Measurements from ENCODE around the gene ISOC1.

ISOC1 gene

GRCh38 chr5:129096382-129096991 is 1.9 kb downstream of the ISOC1 start:
- DNase-seq = no peak

DNA sequence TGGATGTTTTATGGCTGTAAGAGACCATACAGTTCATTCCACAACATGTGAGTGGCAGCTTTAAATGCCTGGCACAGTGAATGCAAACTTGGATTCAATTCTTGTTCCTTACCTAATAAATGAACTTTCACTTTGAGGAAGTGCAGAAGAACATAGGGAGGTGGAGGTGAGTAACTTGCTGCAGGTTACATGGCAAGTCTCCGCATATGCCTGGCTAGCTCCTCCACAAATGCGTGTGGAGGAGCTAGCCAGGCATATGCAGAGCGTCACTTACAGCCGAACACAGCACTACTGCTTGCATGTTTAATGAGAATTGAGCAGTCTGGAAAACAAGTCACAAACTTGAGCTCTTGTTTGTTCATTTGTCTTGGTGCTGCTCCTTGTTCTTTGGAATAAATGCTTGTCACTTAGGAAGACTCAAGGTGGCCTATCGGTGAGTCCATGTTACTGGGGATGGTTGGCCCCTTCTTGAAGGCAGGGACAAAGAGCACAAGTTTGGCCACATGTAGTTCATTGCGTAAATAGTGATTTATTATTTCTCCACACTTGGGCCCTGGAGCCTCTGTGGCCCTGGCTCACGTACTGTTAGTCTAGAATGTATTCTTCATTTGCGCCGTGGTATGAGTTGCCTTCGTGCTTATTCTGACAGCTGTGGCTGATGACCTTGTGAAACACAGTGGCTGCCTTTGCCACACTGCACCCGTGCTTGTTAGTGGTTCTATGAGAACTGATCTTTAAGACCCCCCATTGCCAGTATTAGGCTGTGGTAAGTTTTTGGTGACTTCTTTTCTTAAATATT is 3.1 kb downstream of the ISOC1 start:
- no peak for DNase-seq

DNA sequence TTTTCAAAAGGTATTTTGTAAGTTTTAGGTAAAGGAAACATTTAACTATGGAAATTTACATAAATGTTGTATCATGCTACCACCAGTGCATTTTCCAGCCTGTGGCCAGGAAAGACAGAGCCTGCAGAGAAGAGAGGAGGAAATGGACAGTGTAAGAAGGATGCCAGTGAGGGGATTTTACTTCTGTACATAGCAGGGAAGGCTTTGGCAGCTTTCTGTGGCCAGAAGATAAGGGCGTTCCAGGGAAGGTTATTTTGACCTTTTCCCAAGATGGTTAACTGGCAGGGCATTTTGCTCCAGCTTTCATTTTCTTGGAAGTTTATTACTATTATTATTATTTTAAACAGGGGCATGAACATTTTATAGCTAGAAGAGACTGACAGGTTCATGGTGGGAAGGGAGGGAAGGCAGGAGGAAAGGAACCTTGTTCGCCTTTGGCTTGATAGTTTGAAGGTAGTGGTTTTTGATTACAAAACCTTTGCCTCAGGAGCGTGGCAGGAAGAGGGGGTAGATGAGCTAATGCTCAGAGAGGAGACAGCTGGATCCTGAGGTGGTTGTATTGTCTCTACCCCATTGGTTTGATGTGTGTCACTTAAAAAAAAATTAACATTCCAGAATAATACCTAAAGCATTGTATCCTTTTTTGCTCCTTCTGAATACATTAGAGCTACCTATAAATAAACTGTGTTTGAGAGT is 4.1 kb downstream of the ISOC1 start:
- DNase-seq = no peak

DNA sequence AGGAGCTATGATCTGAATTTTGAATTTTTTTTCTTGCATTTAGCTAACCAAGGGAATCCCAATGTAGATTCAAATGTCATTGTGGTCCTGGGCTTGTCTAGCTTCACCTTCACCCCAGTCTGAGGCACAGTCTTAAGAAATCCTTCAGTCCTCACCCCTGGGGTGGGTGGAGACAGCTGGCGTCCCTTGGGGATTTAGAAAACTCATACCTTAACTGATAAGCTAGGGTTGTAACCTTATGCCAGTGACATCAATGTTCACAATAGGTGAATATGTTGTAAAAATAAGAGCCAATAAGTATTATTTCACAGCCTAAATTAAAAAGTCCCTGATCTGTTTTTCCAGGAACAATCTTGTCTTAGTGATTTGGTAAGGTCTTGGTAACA is 4.6 kb downstream of the ISOC1 start:
- DNase-seq = no peak

GRCh38 chr5:129101794-129102193 is 7.2 kb downstream of the ISOC1 start:
- no peak for DNase-seq

DNA sequence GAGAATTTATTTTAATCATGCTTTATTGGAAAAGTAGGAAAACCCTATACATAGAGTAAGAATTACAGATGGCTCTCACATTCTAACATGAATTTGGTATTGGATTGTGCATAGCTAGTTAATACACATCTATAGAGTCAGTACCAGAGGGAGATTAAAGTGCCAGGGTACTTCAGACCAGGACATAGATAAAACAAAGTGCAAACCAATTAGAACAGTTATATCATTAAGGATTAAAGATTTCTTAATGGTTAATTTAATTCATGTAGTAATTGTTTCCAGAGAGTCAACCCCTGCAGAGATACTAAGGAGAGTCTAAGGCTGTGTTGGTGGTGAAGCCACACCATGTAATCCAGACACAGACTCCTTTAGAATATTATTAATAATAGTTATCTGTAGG is 8.8 kb downstream of the ISOC1 start:
- DNase-seq = no peak

DNA sequence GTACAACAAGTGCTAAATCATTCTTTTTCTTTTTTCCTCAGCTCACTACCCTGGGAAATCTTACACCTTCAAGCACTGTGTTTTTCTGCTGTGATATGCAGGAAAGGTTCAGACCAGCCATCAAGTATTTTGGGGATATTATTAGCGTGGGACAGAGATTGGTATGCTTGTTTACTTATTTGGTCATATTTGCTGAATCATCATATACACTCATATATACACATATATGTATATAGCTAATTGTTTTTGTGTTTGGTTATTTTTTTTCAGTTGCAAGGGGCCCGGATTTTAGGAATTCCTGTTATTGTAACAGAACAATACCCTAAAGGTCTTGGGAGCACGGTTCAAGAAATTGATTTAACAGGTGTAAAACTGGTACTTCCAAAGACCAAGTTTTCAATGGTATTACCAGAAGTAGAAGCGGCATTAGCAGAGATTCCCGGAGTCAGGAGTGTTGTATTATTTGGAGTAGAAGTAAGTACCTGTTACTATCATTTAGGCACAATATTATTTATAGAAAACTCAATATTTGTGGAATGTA is 10.4 kb downstream of the ISOC1 start:
- no peak for DNase-seq

- DNase-seq = no peak
These were observed 13.1 kb downstream of the ISOC1 start for GRCh38 chr5:129107637-129108036.

- DNase-seq = no peak
These were observed 16.2 kb downstream of the ISOC1 start for GRCh38 chr5:129110742-129111141.

GRCh38 chr5:129111351-129111750 is 16.8 kb downstream of the ISOC1 start:
- no peak for DNase-seq

GRCh38 chr5:129112295-129112694 is 17.7 kb downstream of the ISOC1 start:
- DNase-seq = no peak

GRCh38 chr5:129113867-129114266 is 19.3 kb downstream of the ISOC1 start:
- no peak for DNase-seq

DNA sequence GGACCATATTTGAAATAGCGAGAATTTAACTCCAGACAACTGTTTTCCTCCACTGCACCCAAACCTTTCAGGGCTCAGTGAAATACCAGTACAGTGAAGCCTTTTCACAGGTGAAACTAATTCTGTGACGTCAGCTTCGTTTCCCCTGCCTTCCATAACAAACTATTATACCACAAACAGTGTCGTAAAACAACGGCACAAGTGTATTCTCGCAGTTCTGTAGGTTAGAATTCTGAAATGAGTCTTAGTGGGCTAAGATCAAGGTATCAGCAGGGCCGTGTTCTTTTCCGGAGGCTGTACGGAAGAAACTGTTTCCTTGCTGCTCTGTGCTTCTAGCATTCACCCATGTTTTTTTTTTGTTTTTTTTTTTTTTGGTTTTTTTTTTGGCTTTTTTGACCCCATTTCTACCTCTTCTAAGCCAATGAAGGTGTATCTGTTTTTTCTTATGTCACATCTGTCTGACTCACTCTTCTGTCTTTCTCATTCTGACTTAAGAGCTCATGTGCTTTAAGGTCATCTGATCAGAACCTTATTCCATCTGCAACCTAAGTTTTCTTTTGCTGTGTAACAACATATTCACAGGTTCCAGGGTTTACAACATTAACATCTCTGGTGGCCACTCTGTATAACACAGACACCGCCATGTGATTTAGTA is 20.1 kb downstream of the ISOC1 start:
- no peak for DNase-seq

DNA sequence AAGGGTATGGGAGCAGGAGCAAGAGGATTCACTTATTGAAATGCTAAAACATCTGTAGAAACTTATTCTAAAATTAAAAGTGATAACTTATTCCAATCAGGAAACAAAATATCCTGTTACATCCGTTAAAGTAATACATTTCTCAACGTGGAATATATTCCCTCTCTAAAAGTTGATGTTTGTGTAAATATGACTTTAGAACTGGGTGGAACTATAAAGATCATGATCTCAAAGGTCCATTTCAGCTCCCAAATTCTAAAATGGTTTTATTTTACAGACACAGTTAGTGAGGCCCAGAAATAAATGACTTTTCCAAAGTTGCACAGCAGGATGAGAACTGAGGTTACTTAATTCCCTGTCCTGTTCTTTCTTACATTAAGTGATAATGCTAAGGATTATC is 21.1 kb downstream of the ISOC1 start:
- DNase-seq = no peak

GRCh38 chr5:129116797-129117196 is 22.2 kb downstream of the ISOC1 start:
- no peak for DNase-seq

DNA sequence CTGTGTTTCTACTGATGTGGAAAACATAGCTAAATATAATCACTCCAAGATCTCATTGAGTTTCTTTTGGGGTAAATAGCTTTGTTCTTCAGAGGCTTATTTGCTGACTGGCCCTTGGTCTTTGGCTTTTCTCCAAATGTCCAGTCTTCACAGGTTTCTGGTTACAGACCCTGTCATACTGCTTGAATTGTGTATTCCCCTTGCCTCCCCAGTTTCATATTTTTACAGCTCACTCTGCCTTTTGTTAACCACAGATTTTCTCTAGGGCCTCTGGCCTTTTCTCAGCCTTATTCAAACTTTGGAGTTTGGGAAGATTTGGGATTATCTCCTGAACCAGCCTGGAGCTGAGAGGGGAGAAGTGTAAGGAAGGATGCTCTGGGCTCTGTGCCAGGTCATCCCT is 23.9 kb downstream of the ISOC1 start:
- DNase-seq = no peak

DNA sequence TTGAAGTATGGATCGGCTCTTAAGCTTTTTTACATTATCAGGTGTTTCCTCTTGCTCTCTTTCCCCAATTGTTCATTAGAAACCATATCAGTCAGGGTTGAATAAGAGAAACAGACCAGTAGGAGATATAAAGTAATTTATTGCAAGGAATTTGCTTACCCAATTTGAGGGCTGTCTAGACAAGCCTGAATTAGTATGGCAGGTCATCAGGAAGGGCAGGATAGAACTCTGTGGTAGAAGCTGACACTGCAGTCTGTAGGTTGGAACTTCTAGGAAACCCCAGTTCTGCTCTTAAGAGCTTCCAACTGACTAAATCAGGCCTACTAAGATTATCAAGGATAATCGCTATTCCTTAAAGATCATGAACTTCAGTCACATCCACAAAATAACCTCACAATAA is 24.3 kb downstream of the ISOC1 start:
- no peak for DNase-seq

DNA sequence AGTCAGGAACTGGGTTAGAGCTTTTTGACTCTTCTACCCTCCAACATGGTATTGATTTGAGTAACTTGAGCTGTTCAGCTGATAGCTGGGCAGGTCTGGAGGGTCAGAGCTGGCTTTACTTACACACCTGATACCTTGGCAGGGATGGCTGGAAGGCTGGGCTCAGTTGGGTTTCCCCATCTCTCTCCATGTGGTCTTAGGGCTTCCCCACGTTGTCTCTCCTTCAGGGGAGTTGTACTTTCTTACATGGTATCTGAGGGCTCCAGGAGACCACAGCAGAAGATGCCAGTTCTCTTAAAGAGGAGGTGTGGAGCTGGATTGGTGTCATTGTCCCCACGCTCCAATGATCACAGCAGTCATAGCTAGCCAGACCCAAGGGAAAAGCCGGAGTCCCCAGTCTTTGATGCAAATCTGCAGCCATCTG is 25.6 kb downstream of the ISOC1 start:
- DNase-seq = no peak

- DNase-seq = no peak
These were observed 28.0 kb downstream of the ISOC1 start for GRCh38 chr5:129122560-129122959.

DNA sequence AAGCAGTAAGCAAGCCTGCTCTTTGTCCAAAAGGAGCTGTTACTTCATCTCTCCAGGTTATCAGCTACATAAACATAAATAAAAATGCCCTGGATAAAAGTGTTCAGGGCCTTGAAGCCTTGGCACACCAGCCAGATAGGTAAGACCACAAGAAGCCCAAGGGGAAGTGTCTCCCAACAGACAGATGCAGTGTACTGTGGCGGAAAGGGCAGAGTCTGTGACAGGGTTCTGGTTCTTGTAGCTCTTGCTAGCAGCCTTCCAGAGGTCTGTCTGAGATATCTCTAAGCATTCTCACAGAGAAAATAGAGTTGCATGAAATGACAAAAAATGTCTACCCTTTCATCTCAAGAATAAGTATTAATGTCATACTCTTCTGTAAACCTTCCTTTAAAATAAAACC is 30.1 kb downstream of the ISOC1 start:
- DNase-seq = no peak

DNA sequence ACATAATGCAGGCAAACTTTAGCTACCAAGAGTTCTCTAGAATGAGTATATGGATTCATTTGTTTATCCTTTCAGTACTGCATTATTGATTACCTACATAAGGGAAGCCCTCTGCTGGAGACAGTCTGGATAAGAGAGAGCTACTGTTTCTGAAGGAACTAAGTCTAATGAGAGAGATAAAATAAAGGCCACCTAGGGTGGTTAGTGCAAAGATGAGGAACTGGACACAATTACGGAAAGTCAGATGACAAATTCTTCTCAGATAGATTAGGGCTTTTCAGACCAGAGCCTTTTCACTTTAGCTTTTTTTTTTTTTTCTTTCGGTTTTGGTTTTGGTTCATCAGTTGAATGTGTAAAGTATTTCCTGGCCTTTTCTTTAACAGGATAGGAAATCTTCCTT is 31.3 kb downstream of the ISOC1 start:
- no peak for DNase-seq

GRCh38 chr5:129133553-129133952 is 39.0 kb downstream of the ISOC1 start:
- no peak for DNase-seq

DNA sequence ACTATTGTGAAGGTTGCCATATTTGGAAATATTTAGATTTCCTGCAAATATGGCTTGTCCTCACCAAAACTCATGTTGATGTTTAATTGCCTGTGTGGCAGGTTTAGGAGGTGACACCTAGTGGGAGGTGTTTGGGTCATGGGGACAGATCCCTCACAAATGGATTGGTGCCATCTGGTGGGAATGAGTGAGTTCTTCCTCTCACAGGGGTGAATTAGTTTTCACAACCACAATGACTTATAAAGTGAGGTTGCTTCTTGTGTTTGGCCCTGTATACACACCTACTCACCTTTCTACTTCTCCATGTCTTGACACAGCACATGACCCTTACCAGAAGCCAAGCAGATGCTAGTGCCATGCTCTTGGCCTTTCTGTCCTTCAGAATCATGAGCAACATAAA is 41.1 kb downstream of the ISOC1 start:
- no peak for DNase-seq

Measured in NK-92 treated with Interleukin-12 subunit alpha and Interleukin-12 subunit beta, amount 100 ng/mL, for 24 hours (cell line).